HG02938 (cell line): Measurements from ENCODE around the gene RWDD4.
"Not testable (repeated sequence)": the region's sequence is repeated elsewhere in the genome, so short reads cannot be mapped to it uniquely, and the experiment has no call there.

Source experiments
- ATAC-seq: cut with Tn5 transposase; IDR thresholded peaks from one replicate; pipeline ENCODE4 v1.9.1; 2021; ENCODE audit warnings: mild to moderate bottlenecking, moderate library complexity; ENCODE audit not compliant: unreplicated experiment

The RWDD4 gene

DNA sequence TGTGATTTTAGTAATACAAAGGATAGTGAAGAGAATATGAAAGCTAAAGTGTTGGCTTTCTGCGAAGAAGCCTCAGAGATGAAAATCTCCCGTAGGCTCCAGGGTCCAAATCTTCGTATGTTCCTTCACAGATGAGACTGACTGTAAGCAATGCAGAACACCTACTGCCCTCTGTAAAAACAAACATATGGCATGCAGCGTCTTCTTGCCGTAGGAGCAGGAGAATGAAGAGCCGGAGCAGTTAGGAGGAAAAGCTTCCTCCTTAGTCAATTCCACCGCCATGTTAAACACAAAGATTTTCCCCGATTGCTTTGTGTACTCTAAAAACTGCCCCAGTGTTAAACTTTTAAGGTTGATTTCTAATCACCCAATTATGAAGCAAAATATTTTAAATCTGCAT lies 22.5 kb downstream of the RWDD4 start:
- no peak for ATAC-seq

DNA sequence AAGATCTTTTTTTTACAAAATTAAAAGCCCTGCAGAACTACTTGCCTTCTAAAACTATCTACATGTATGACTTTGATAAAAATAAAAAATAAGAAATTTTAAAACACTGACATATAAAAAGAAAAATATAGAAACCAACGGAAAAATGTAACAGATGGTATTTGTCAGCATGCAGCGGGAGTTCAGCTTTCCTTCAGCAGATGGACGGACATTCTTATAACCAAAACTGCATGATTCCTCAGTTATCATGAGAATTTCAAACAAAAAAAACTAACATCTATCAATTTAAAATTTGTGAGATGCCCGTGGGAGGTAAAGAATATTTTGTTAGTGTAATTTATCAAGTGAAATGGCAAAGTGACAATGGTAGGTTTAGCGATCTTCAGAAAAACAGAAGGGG lies 23.2 kb downstream of the RWDD4 start:
- ATAC-seq = no peak

DNA sequence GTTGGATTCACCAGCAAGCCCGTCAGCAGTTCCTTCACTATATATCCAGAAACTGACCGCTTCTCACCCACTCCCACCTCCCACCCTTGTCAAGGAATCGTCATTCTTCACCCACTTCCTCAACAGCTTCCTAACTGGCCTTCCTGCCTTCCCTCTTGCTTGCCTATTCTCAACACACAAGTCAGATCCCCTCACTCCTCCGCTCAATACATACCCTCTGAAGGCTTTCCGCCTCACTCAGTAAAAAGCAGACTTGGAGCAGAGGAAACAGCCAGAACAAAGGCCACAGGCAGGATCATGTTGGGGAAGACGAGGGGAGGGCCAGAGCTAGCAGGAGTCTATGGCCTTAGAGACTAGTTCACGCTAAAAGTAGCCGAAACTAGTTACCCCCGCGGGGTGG lies 23.7 kb downstream of the RWDD4 start:
- ATAC-seq = no peak

DNA sequence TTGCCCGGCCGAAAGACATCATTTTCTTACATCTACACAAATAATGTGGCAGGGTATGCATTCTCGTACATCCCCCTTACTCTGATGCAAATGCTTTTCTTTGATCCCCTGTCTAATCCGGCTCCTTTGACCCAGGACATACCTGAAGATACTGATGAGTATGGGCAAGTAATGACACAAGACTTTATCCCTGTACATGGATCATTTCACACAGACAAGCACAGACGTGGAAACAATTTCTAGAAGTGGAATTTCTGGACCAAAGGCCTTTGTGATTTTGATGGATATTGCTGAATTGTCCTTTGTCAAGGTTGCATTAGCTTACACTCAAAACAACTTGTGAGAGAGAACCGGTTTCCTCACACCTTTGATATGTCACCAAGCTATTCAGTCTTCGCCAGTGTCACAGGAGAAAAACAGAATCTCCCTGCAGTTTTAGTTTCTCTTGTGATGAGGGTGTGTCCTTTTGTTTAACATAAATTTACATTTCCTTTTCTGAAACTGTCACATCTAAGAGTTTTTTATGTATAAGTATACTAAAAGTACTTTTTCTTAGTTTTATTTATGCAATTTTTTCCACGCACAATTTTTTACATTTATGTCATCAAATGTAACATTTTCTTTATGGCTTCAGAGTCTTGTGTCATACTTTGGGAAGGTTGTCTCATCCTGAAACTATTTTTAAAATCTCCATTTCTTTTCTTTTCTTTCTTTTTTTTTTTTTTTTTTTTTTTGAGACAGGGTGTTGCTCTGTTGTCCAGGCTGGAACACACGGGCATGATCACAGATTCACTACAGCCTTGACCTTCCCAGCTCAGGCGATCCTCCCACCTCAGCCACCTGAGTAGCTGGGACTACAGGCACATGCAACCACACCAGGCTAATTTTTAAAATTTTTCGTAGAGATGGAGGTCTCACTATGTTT lies 25.2 kb downstream of the RWDD4 start:
- ATAC-seq = no peak

DNA sequence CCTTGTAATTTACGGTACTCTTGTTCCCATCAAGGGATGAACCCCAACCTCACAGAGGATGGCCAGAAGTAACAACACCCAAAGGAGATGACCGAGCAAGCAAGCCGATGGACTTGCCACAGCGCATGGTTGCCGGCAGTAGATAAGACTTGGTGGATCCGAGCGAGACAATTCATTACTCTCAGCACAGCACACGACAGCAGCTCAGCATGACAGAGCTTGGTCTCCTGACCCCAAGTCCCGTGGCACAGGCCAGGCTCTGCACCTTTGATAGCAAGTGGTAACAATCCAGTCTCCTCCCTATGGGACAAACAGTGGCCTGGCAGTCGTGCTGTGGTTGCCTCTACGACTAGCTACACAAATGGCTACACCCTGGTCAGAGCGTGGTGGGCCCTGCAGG lies 26.3 kb downstream of the RWDD4 start:
- no peak for ATAC-seq

DNA sequence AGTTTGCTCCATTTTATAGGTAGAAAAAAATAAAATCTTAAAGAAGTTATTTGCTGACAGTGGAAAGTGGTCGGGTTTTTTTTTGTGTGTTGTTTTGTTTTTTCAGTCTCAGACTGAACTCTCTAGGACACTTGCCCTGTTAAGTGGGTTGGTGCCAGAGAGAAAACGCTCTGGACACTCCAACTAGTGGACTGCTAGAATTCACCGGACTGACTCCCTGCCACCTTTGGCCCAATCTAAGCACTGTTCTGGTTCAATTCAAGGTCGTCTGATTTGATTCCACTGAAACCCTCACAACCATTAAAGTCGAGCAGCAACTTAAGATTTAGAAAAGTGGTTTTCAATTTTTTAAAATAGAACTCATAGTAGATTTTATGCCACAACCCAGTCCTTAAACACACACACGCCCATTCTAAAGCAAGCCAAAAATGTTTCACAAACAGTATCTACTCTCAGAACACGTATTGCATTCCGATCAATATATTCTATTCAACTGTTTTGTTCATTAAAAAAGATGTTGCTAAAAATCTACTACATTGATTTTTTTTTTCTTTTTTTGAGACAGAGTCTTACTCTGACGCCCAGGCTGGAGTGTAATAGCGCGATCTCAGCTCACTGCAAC lies 27.3 kb downstream of the RWDD4 start:
- ATAC-seq = no peak

DNA sequence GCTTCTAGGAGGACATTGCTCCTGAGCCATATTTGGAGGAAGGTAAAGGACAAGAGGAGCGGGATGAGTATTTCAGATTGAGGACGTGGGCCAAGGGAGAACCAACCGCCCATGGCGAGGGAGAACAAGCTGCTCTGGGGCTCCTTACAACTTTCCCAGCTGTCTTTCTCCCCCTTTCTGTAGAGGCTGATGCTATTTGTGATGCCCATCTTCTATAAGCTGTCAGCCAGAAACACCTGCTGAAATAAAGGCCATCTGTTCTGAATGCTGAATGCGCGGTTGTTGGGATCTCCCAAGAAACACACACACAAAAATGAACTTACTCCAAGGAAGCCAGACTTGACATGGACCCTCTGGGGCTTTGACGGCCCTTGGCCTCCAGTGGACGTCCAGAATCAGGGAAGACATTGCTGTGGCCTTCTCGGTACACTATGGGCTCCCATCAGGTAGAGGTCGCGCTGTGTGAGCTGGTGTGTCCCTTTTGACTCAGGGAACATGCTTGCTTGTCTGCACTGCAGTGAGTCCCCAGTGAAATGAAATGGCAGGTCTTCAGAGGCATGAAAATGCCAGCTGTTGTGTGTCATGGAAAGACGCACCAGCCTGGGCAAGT lies 30.9 kb downstream of the RWDD4 start:
- ATAC-seq = no peak

DNA sequence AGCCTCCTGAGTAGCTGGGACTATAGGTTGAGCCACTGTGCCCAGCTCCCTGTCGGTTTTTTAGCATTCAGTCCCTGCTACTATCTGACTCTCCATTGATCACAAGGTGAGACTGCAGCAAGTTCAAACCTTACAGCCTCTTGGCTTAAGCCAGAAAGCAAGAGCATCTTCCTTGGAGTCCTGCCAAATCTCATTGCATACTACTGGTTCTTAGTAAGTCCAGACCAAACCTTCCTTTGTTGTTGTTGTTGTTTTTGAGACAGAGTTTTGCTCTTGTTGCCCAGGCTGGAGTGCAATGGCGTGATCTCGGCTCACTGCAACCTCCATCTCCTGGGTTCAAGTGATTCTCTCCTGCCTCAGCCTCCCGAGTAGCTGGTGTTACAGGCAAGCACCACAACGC lies 31.7 kb downstream of the RWDD4 start:
- not testable (repeated sequence) for ATAC-seq

DNA sequence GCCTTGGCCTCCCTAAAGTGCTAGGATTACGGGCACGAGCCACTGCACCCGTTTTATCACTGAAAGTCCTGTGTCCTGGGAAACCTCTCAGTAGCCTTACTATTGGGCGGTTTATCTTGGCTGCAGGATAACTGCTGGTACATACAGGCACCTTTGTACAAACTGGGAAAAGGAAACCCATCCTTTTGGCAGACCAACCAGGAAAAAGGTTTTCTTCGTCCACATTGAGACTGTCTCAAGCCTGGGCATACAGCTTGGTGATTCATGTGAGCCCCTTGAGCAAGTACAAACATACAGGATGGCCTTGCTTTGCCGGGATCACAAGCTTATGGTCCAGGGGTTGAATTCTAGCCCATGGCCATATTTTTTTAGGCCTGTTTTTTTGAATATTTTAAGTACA lies 32.8 kb downstream of the RWDD4 start:
- ATAC-seq = no peak

DNA sequence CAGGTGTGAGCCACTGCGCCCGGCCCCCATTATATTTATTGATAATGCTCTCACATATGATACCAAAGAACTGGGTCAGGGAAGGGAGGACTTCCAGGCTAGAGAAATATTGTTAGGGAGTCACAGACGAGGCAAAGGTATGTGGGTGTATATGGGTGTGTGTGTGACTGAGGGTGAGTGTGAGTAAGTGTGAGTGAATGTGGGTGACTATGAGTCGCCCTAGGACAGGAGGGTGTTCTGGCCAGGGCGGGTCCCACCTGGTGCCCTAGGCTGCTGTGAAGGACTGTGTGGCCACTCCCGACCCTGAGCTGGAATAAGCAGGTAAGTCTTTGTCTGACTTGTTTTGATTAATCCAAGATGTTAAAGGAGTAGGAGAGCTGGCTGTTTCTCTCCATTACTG lies 34.4 kb downstream of the RWDD4 start:
- no peak for ATAC-seq

DNA sequence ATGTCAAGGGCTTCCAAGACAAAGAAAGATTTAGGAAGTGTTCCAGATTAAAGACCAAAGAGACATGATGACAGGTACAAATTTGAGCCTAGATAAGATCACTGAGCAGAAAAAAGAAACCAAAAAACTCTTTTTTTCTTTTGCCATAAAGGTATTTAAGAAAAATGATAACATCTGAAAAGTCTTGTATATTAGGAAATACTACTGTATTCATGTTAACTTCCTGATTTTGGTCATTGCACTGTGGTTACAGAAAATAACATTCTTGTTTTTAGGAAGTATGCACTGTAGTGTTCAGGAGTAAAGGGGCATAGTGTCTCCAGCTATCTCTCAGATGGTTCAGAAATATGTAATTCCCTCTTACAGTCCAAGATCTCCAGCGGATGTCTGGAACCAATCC lies 37.1 kb downstream of the RWDD4 start:
- no peak for ATAC-seq

DNA sequence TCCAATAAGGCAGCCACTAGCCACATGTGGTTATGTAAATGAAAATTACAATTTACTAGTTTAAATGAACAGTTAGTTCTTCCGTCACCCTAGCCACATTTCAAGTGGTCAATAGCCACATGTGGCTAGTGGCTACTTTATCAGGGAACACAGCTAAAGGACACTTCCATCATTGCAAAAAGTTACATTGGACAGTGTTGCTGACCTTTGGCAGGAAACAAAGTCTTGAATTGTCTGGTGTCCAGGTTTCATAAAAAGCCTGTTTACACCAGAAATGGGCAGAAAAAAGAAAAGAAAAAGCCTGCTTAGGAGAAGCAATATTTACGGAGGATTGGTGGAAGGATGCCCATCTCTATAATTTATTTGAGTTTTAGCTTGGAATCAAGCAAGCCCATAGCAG lies 38.6 kb downstream of the RWDD4 start:
- ATAC-seq = no peak

DNA sequence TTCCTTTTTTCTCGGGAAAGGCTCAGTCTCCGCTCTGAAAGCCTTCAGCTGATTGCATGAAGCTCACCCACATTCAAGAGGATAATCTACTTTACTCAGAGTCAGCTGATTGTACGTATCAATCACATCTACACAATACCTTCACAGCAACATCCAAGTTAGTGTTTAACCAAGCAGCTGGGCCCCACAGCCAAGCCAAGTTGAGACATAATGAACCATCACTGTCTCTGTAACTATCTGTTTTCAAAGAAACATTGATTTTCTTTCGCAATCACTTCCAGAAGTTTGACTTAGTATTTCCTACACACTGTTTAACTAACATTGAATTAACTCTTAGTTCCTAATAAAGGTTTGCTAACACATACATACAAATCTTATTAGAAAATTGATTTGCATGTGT lies 40.3 kb downstream of the RWDD4 start:
- ATAC-seq = no peak

DNA sequence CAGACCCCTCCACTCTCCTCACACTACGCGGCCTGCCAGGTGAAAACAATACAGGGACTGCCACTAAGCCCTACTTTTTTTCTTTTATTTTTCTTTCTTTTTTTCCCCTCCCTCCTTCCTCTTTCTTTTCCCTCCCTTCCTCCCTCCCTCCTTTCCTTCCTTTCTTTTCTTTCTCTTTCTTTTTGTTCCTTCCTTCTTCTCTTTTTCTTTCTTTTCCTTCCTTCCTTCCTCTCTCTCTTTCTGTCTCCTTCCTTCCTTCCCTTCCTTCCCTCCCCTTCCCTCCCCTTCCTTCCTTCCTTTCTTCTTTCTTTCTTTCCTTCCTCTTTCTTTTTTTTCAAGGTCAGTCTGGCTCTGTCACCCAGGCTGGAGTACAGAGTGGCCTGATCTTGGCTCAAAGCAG lies 41.9 kb downstream of the RWDD4 start:
- ATAC-seq = no peak

DNA sequence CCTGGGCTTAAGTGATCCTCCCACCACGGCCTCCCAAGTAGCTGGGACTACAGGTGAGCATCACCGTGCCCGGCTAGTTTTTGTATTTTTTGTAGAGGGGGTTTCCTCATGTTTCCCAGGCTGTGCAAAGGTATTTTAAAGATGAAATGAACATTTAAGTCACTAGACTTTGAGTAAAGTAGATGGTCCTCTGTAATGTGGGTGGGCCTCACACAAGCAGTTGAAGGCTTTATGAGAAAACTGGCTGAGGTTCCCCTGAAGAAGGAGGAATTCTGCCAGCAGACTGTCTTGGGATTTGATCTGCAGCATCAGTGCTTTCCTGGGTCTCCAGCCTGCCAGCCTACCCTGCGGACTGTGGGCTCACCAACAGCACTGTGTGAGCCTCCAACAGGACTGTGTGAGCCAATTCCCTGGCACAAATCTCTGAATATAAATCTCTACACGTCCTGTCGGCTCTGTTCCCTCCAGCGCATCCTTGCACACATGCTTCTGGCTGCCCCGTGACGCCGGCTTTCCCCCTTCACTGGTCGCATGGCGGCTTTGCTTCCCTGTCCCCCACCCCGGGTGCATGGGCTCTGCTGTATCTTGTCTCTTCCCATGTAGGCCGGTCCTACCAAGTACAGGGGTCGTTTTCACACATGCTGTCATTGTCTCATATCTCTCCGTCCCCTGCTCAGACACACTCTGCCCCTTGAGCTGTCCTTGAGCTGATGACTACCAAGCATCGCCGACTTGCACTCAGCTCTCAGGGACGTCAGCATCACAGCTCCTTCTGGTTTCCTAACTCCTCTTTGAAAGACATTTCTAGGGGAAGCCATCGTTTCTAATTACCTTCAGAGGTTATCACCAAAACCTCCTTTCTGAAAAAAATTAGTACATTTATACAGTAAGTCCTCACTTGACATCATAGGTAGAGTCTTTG lies 46.4 kb downstream of the RWDD4 start:
- no peak for ATAC-seq

DNA sequence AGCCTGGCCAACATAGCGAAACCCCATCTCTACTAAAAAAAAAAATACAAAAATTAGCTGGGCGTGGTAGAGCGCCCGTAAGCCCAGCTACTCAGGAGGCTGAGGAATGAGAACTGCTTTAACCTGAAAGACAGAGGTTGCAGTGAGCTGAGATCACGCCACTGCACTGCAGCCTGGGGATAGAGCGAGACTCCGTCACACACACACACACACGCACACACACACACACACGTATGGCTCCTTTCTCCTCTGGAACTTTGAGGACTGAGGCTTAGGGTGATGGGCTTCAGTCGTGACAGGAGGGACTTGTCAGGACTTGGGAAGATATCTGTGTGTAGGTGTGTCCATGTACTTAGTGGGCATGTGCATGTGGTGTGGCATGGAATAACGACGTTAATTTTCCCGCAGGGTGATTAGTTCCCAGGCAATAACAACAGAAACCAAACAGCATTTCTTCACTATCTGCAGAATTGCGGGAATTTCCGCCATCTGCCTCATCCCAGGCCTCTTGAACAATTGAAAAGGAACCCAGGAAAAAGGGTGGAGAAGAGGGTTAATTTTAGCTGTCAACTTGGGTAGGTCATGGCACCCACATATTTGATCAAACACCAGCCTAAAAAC lies 47.7 kb downstream of the RWDD4 start:
- no peak for ATAC-seq

DNA sequence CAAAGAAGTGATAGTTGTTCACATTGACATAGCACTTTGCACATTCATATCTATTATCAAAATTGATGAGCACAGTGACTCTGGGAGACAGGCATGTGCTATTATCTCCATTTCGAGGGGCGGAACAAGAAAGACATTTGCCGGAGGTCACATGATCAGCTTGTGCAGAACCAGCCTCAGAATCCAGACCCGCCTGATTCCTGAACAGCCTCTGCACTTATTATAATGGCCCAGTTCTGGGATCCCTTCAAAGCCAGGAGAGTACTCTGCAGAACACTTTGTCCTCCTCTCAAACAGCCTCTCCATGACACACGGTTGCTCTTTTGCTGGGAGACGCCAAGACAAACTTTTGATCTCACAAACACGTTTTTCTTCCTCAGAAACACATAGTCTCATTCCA lies 48.4 kb downstream of the RWDD4 start:
- ATAC-seq = no peak

DNA sequence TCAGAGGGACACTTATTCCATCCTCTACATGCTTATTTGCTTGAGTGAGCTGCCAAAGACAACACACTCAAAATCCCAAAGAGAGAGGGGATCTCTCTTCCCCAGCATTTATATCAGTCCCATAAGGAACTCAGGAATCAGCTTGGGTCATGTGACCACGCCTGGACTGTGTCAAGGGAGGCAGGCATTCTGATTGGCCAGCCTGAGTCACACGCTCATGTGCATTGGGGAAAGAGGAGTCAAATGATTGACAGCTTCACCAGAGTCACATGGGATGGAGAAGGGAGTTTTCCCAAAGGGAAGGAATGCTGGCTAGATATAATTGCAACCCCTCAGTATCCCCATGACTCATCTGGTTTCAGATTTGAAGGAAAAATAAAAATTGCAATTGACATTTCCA lies 49.0 kb downstream of the RWDD4 start:
- no peak for ATAC-seq

DNA sequence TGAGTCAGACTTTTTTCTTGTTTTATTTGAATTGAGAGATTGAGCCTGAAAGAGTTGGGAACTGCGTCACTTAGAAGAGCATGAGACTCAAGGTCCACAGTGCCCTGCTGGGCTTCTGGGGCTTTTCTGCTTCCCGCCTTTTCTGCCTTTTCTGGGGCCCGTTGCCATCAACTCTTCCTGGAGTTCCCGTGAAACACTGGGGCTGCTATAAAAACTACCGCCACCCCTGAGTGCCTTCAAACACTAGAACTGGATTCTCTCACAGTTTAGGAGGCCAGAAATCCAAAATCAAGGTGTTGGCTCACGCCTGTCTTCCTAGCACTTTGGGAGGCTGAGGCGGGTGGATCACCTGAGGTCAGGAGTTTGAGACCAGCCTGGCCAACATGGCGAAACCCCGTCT lies 49.8 kb downstream of the RWDD4 start:
- no peak for ATAC-seq

DNA sequence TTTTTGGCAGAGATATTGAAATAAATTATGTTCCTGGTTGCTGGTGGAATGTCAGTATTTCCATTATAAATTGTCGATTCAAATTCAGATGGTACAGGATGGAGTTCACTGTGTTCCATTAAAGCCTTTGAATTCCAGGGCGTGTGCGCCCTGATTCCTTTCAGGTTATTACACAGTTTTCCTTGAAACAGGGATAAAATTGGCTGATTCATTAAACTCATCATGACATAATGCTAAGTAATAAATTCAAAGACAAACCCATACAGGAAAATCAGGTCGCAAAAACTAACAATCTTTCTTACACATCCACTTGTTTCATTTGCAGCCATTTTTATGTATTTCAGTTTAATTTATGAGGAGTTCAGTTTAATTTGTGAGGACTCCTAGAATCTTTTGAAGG lies 51.1 kb downstream of the RWDD4 start:
- ATAC-seq = no peak

DNA sequence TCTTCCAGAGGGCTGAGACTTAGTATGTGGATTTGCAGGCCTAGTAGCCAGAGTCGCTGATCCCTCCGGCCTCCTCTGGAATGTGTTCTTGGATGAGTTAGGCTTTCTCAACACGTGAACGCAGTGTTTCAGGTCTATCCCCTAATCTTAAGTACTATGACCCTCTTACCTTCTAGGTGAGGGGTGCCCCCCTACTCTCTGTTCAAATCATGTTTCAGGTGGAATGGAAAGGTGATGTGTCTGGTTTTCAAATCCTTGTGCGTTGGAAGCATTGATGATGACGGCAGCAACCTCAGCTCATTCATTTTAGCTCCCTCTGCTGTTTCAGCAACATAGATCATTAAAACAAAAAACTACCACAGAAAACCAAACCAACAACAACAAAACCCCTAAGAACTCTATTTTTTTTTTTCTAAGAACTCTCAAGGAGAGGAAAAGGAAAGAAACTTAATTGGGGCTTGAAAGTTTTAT lies 56.4 kb downstream of the RWDD4 start:
- no peak for ATAC-seq
